OCI-LY1 (cell line): Measurements from ENCODE around the gene RNPEPL1.

Experiments used
- CTCF ChIP-seq: fragments of 200-600 bp; sonication (generic), shearing (Covaris generic); IDR thresholded peaks from 2 replicates; pipeline ENCODE4 v1.5.1; 2017; ENCODE audit warnings: mild to moderate bottlenecking, antibody characterized with exemption, low read length, moderate library complexity, mixed read lengths
- EZH2 ChIP-seq: fragments of 200-600 bp; sonication (generic), shearing (Covaris generic); IDR thresholded peaks from 2 replicates; pipeline ENCODE4 v1.8.0; 2017; ENCODE audit warnings: borderline replicate concordance, mixed run types, mild to moderate bottlenecking, antibody characterized with exemption, low read length, moderate library complexity, mixed read lengths

- TF ChIP-seq CTCF: no peak
- no peak for TF ChIP-seq EZH2
Measured at GRCh38 chr2:240555541-240556250, 12.6 kb upstream of the RNPEPL1 start.
